ENCODE results near the gene KIAA1671.

KIAA1671 gene

DNA sequence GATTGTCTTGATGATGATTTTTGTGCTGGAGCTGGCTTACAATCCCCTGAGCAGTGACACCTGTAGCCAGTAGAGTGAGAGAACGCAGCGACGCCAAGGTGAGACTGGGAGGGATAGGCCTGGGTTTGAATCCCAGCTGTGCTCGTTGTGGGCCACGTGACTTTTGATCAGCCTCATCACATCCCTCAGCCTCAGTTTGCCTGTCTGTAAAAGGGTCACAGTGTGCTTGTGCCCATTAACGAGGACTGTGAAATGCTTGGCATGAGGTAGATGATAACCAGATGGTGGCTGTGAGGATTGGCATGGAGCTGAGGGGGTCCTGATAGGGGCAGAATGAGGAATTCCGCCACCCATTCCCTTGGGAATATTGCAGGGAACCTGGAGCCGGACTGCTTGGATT, 9.6 kb downstream of the KIAA1671 start:
- Histone ChIP-seq H3K9me3 (ENCODE audit: insufficient read depth, low read length) (no peaks in the 10 kb centered on the region), H3K9me2 (replicated peaks; ENCODE audit: insufficient read depth, low read length) (no peaks in the 10 kb centered on the region), H2AFZ (ENCODE audit: low read depth, low read length, severe bottlenecking) (no peak overlapping the region), H3K36me3 (ENCODE audit: low read length) (no peaks in the 10 kb centered on the region), H3K27ac (ENCODE audit: low read depth, low read length) (no peak overlapping the region), H3K4me3 (ENCODE audit: insufficient read depth, low read length, poor library complexity, severe bottlenecking) (no peak overlapping the region), H3K79me2 (ENCODE audit: insufficient read depth, low read length) (no peaks in the 10 kb centered on the region), H3K9ac (ENCODE audit: low read length) (no peak overlapping the region), H3K27me3 (ENCODE audit: low read length) (no peaks in the 10 kb centered on the region), H3K4me2 (ENCODE audit: low read depth, low read length, poor library complexity, severe bottlenecking) (no peak overlapping the region), H4K20me1 (ENCODE audit: low read depth, low read length) (no peaks in the 10 kb centered on the region), H3F3A (ENCODE audit: insufficient read depth) (no peaks in the 10 kb centered on the region)
- no peak for TF ChIP-seq EZH2phosphoT487 (conservative IDR thresholded peaks at IDR 0.05; ENCODE audit: low read length)
- TF ChIP-seq, protein P1, sequence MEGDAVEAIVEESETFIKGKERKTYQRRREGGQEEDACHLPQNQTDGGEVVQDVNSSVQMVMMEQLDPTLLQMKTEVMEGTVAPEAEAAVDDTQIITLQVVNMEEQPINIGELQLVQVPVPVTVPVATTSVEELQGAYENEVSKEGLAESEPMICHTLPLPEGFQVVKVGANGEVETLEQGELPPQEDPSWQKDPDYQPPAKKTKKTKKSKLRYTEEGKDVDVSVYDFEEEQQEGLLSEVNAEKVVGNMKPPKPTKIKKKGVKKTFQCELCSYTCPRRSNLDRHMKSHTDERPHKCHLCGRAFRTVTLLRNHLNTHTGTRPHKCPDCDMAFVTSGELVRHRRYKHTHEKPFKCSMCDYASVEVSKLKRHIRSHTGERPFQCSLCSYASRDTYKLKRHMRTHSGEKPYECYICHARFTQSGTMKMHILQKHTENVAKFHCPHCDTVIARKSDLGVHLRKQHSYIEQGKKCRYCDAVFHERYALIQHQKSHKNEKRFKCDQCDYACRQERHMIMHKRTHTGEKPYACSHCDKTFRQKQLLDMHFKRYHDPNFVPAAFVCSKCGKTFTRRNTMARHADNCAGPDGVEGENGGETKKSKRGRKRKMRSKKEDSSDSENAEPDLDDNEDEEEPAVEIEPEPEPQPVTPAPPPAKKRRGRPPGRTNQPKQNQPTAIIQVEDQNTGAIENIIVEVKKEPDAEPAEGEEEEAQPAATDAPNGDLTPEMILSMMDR (IDR thresholded peaks at IDR 0.05; ENCODE audit: insufficient read depth, low read length, poor library complexity, severe bottlenecking), result no peak

DNA sequence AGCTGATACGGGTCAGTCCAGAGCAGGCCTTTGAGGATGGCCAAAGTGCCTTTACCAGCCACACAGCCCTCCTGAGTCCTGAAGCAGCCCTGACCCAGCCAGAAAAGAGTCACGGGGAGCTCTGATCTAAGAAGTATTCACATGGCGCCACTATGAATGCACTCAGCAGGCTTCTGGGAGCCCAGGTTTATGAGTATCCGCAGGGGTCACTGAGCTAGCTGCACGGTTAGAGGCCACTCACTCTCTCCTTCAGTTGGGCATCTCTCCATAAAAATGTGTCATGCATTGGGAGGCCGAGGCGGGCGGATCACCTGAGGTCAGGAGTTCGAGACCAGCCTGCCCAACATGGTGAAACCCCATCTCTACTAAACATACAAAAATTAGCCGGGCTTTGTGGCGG, 10.3 kb downstream of the KIAA1671 start:
- H3K4me2 ChIP-seq (ENCODE audit: low read depth, low read length, poor library complexity, severe bottlenecking), result no peak overlapping the region
- H3F3A ChIP-seq (ENCODE audit: insufficient read depth), result no peaks in the 10 kb centered on the region
- no peaks in the 10 kb centered on the region for H3K27me3 ChIP-seq (ENCODE audit: low read length)
- no peaks in the 10 kb centered on the region for H4K20me1 ChIP-seq (ENCODE audit: low read depth, low read length)
- H2AFZ ChIP-seq (ENCODE audit: low read depth, low read length, severe bottlenecking), result no peak overlapping the region
- no peak overlapping the region for H3K9ac ChIP-seq (ENCODE audit: low read length)
- no peak overlapping the region for H3K4me3 ChIP-seq (ENCODE audit: insufficient read depth, low read length, poor library complexity, severe bottlenecking)
- H3K9me2 ChIP-seq (replicated peaks; ENCODE audit: insufficient read depth, low read length), result no peaks in the 10 kb centered on the region
- no peaks in the 10 kb centered on the region for H3K9me3 ChIP-seq (ENCODE audit: insufficient read depth, low read length)
- no peak overlapping the region for H3K27ac ChIP-seq (ENCODE audit: low read depth, low read length)
- no peaks in the 10 kb centered on the region for H3K36me3 ChIP-seq (ENCODE audit: low read length)
- no peaks in the 10 kb centered on the region for H3K79me2 ChIP-seq (ENCODE audit: insufficient read depth, low read length)
- no peak for TF ChIP-seq EZH2phosphoT487 (conservative IDR thresholded peaks at IDR 0.05; ENCODE audit: low read length)
- TF ChIP-seq, protein P1 (IDR thresholded peaks at IDR 0.05; ENCODE audit: insufficient read depth, low read length, poor library complexity, severe bottlenecking), result no peak

DNA sequence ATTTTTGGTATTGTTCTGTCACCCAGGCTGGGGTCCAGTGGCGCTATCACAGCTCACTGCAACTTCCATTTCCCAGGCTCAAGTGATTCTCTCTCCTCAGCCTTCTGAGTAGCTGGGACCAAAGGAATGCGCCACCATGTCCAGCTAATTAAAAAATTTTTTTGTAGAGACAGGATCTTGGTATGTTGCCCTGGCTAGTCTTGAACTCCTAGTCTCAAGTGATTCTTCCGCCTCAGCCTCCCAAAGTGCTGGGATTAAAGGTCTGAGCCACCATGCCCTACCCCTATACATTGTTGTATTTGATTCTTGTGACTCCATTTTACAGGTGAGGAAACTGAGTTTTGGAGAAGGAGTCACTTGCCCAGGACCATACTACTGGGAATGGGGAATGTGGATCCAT, 11.9 kb downstream of the KIAA1671 start:
- no peak overlapping the region for H3K4me2 ChIP-seq (ENCODE audit: low read depth, low read length, poor library complexity, severe bottlenecking)
- H3K4me3 ChIP-seq (ENCODE audit: insufficient read depth, low read length, poor library complexity, severe bottlenecking), result no peak overlapping the region
- H3K27ac ChIP-seq (ENCODE audit: low read depth, low read length), result no peak overlapping the region
- no peaks in the 10 kb centered on the region for H4K20me1 ChIP-seq (ENCODE audit: low read depth, low read length)
- TF ChIP-seq, protein P1 (IDR thresholded peaks at IDR 0.05; ENCODE audit: insufficient read depth, low read length, poor library complexity, severe bottlenecking), result no peak
- no peak for TF ChIP-seq EZH2phosphoT487 (conservative IDR thresholded peaks at IDR 0.05; ENCODE audit: low read length)
- H2AFZ ChIP-seq (ENCODE audit: low read depth, low read length, severe bottlenecking), result no peak overlapping the region
- no peaks in the 10 kb centered on the region for H3K9me2 ChIP-seq (replicated peaks; ENCODE audit: insufficient read depth, low read length)
- no peaks in the 10 kb centered on the region for H3K79me2 ChIP-seq (ENCODE audit: insufficient read depth, low read length)
- H3K27me3 ChIP-seq (ENCODE audit: low read length), result no peaks in the 10 kb centered on the region
- H3K9ac ChIP-seq (ENCODE audit: low read length), result no peak overlapping the region
- no peaks in the 10 kb centered on the region for H3K36me3 ChIP-seq (ENCODE audit: low read length)
- H3K9me3 ChIP-seq (ENCODE audit: insufficient read depth, low read length), result no peaks in the 10 kb centered on the region
- H3F3A ChIP-seq (ENCODE audit: insufficient read depth), result no peaks in the 10 kb centered on the region

All from SU-DHL-6 (cell line).